Vagina (tissue), 2 donors: ENCODE results near the gene GFPT1.

Experiments used
- POLR2A ChIP-seq, 2 donors: fragments of 450-650 bp; IDR thresholded peaks; one replicate each; pipeline ENCODE4 v1.6.1; 2017; ENCODE audit warnings: antibody characterized with exemption in 2 of 2, mild to moderate bottlenecking in 2 of 2, moderate library complexity in 2 of 2
- TF ChIP-seq, protein P1 (sequence below), 3 experiments: fragments of 450-650 bp in 2 of 3; fragments of 200-600 bp in 1 of 3; sonication (generic) in 1 of 3; IDR thresholded peaks; one replicate each; pipeline ENCODE4 v1.5.1; 2017 to 2019; ENCODE audit warnings: antibody characterized with exemption in 3 of 3, mild to moderate bottlenecking in 2 of 3, moderate library complexity in 2 of 3

DNA sequence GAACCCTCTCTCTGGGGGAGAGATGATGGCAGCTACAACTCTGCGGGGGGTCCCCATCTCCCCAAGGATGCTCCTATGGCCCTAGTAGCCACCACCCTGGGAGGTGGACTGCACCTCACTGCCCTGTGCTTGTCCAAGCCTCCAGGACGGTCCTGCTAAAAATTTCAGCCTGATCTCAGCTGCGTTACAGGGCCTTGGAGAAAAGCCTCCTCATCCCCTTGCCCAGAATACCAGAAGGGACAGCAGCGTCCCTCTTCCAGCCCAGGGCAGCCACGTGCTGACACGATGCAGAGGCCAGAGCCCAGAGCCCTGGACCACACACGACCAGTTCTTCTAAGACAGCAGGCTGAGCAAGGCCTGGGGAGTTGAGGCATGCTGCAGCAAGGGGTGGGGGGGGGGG is 81.9 kb downstream of the GFPT1 start:
- TF ChIP-seq POLR2A (IDR thresholded peaks at IDR 0.05): no peak
- TF ChIP-seq, protein P1, sequence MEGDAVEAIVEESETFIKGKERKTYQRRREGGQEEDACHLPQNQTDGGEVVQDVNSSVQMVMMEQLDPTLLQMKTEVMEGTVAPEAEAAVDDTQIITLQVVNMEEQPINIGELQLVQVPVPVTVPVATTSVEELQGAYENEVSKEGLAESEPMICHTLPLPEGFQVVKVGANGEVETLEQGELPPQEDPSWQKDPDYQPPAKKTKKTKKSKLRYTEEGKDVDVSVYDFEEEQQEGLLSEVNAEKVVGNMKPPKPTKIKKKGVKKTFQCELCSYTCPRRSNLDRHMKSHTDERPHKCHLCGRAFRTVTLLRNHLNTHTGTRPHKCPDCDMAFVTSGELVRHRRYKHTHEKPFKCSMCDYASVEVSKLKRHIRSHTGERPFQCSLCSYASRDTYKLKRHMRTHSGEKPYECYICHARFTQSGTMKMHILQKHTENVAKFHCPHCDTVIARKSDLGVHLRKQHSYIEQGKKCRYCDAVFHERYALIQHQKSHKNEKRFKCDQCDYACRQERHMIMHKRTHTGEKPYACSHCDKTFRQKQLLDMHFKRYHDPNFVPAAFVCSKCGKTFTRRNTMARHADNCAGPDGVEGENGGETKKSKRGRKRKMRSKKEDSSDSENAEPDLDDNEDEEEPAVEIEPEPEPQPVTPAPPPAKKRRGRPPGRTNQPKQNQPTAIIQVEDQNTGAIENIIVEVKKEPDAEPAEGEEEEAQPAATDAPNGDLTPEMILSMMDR (IDR thresholded peaks at IDR 0.05): no peak
